Measurements from ENCODE around the gene MAN2A2.
"Not testable (repeated sequence)": the region's sequence is repeated elsewhere in the genome, so short reads cannot be mapped to it uniquely, and the experiment has no call there.

Gene MAN2A2

GRCh38 chr15:90883976-90884718, 19.0 kb upstream of the MAN2A2 start, which contains the start of gene FES:
FES (plus strand) TSS chr15:90884504; CDS start chr15:90885046, 542 bp downstream.
- no peak for DNase-seq (ENCODE audit: low read depth in 2 of 2)

DNA sequence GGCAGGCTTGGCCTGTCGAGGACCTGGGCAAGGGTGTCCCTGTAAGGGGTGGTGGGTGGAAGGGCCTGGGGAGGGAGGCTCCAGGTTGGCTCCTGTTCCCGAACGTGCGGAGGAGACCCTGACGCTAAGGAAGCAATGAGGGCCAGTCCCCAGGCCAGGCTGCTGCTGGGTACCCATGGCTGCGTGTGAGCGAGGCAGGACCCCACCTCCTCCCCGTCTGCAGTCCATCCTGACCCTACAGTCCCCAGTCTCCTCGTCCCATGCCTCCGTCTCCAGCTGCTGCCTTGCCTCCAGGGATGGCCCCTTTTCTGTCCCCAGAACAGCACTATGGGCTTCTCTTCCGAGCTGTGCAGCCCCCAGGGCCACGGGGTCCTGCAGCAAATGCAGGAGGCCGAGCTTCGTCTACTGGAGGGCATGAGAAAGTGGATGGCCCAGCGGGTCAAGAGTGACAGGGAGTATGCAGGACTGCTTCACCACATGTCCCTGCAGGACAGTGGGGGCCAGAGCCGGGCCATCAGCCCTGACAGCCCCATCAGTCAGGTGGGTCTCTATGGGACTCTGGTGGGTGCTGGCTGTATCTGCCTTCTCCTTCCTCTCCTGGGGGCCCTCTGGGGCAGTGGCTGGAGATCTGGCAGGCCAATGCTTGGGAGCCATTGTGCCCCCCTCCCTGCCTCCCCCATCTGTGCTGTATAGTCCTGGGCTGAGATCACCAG, 18.2 kb upstream of the MAN2A2 start:
- no peak for DNase-seq (ENCODE audit: low read depth in 2 of 2)

DNA sequence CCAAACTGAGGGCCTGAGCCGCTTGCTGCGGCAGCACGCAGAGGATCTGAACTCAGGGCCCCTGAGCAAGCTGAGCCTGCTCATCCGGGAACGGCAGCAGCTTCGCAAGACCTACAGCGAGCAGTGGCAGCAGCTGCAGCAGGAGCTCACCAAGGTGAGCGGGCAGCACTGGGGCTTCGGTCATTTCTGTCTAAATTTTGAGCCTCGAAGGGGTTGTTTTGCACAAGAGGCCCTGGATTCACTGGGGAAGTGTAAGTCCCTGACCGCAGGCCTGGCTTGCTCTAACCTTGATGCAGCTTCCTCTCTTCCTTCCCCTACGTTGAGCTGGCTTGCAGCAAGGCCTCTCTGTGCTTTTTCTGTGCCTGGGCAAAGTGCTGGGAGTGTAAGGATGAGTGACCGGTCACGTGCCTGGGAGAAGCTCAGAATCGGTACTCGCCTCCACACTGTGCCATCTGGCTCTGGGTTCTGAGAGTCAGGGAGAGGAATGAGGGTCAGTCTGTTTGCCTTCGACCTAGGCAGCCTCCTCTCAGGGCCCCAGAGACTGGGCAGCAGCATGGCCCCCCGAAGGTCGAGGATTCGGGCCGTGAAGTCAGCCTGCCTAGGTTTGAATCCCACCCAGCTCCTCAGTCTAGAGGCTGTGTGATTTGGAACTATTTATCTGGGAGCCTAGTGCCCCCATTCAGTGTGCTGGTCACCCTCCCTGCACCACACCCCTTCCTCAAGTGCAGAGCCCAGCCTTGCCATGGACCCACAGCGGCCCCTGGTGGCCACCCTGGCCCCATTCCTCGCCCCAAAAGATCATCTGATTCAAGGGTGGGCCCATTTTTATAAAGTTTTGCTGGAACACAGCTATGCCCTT, 17.4 kb upstream of the MAN2A2 start:
- DNase-seq (ENCODE audit: low read depth in 2 of 2) = peak; percentile 63 to 82

- no peak for DNase-seq (ENCODE audit: low read depth in 2 of 2)
Measured at GRCh38 chr15:90886291-90886614, 16.8 kb upstream of the MAN2A2 start.

GRCh38 chr15:90887037-90887481, 16.0 kb upstream of the MAN2A2 start:
- DNase-seq (ENCODE audit: low read depth in 2 of 2) = no peak

- DNase-seq (ENCODE audit: low read depth in 2 of 2) = no peak
Measured at GRCh38 chr15:90889313-90889730, 13.8 kb upstream of the MAN2A2 start.

DNA sequence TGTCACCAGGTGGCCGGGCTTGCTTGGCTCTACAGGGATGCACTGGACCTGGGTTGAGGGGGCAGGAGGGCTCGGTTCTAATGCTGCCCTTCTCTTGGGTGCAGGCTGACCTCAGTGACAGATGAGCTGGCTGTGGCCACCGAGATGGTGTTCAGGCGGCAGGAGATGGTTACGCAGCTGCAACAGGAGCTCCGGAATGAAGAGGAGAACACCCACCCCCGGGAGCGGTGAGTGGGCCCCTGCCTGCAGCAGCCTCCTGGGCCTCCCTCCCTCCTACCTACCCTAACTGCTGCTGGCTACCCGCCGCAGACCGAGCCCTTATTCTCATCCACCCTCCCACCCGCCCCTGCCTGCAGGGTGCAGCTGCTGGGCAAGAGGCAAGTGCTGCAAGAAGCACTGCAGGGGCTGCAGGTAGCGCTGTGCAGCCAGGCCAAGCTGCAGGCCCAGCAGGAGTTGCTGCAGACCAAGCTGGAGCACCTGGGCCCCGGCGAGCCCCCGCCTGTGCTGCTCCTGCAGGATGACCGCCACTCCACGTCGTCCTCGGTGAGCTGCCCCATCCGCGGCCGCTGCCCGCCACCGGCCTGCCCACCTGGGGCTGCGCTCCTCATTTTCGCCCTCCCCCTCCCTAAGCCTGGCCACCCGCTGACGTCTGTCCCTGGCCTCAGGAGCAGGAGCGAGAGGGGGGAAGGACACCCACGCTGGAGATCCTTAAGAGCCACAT, 13.2 kb upstream of the MAN2A2 start:
- DNase-seq (ENCODE audit: low read depth in 2 of 2) = no peak

GRCh38 chr15:90890839-90891238, 12.3 kb upstream of the MAN2A2 start:
- no peak for DNase-seq (ENCODE audit: low read depth in 2 of 2)

DNA sequence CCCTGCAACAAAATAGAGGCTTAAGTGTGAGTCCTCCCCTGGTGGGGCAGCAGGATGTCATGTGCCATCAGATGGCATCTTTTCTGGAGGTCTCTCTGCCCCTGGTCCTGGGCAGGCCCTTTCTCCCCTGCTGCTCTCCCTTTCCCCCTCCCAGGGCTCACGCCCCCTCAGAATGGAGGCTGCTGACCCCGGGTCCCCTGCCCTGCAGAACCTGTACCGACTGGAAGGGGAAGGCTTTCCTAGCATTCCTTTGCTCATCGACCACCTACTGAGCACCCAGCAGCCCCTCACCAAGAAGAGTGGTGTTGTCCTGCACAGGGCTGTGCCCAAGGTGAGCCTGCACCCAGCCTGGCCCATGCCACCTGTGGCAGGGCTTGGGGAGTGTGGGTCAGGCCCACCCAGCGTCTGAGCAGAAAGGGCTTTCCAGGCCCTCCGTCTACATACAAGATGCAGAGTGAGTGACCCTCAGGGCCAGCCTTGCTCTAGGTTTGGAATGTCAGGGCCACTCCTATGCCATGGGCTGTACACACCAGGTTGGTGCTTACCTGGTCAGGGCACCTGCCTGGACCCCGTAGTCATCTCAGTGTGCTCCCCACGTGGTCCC, 11.7 kb upstream of the MAN2A2 start:
- no peak for DNase-seq (ENCODE audit: low read depth in 2 of 2)

DNA sequence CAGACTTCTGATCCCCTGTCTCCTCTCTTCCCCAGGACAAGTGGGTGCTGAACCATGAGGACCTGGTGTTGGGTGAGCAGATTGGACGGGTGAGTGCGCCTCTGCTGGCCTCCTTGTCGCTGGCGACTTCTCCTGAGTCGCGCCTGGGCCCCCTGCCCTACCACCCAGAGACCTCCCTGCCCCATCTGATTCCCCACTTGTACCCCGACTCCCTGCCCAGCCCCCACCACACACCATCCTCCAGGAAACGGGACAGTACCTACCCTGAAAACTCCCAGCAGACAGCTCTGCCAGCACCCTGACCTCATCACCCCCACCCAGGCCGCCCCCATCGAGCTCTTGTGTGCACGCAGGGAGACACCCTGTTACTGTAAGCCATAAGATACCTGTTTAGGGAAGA, 11.1 kb upstream of the MAN2A2 start:
- DNase-seq (ENCODE audit: low read depth in 2 of 2) = no peak

DNA sequence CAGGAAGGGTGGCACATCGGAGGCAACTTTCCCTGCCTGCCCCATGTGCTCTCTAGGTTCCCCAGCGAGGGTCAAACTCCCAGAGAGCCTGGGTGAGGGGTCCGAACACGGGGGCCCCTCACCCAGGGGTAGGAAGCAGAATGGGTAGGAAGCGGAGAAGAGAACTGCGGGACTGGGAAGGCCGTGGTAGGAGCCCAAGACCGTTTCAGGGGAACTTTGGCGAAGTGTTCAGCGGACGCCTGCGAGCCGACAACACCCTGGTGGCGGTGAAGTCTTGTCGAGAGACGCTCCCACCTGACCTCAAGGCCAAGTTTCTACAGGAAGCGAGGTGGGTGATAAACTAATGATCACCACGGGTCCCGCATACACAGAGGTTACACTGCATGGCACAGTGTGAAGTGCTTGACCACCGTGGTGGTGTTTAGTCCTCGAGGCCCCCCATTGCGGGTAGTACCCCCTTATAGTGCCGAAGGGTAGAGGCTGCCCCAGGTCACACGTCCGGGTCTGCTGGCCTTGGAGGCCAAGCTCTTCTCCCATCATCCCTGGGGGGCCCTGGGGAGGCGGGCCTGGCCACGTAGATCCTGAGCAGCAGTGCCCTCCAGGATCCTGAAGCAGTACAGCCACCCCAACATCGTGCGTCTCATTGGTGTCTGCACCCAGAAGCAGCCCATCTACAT, 10.5 kb upstream of the MAN2A2 start:
- DNase-seq (ENCODE audit: low read depth in 2 of 2) = no peak

DNA sequence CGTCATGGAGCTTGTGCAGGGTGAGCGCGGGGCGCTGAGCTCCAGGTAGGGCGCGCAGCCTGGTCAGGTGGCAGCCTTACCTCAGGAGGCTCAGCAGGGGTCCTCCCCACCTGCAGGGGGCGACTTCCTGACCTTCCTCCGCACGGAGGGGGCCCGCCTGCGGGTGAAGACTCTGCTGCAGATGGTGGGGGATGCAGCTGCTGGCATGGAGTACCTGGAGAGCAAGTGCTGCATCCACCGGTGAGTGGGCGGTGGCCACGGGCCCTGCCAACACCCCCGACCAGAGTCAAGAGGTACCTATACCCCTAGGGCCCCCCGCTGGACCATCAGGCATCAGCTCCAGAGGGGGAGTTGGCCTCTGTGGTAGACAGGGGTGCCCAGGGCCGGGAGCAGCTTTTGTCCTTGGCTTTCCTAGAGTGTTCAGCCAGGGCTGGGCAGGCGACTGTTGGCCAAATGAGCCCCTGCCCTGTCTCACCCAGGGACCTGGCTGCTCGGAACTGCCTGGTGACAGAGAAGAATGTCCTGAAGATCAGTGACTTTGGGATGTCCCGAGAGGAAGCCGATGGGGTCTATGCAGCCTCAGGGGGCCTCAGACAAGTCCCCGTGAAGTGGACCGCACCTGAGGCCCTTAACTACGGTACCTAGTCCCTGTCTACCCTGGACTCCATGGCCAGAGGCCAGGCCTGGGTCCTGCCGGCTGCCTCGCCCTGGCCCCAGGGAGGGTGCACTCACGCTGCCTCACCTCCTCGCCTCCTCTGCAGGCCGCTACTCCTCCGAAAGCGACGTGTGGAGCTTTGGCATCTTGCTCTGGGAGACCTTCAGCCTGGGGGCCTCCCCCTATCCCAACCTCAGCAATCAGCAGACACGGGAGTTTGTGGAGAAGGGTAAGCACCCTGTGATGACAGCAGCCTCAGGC, 9.7 kb upstream of the MAN2A2 start:
- no peak for DNase-seq (ENCODE audit: low read depth in 2 of 2)

DNA sequence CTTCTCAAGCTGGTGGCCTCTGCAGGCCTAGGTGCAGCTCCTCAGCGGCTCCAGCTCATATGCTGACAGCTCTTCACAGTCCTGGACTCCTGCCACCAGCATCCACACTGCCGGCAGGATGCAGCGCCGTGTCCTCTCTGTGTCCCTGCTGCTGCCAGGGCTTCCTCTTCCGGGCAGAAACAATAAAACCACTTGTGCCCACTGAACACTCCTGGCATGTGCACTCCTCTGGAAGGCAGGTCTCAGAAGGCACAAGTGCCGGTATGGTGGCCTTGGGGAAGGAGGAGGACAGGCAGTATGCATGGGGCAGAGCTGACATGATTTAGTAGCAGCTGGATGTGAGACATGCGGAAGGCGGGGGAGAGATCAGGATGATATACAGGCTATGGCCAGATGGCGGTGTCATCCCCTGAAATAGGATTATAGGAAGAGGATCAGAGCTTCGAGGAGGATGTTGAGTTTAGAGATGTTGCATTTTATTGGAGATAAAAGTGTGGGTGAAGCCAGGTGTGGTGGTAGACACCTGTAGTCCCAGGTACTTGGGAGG, 7.5 kb upstream of the MAN2A2 start:
- no peak for DNase-seq (ENCODE audit: low read depth in 2 of 2)

DNA sequence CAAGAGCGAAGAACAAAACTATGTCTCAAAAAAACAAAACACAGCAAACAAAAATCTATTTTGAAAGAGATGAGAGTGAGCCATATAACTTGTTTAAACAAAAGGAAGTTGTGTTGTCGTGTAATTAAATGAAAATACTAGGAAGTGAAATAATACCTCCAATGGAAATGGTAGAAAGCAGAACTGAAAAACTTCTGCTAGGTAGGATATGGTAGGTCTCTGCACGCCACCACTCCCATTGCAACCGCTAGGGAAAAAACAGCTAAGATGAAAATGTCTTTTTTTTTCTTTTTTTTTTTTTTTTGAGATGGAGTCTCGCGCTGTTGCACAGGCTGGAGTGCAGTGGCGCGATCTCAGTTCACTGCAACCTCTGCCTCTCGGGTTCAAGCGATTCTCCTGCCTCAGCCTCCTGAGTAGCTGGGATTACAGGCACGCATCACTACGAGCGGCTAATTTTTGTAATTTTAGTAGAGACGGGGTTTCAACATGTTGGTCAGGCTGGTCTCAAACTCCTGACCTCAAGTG, 5.9 kb upstream of the MAN2A2 start:
- DNase-seq (ENCODE audit: low read depth in 2 of 2) = not testable (repeated sequence)

DNA sequence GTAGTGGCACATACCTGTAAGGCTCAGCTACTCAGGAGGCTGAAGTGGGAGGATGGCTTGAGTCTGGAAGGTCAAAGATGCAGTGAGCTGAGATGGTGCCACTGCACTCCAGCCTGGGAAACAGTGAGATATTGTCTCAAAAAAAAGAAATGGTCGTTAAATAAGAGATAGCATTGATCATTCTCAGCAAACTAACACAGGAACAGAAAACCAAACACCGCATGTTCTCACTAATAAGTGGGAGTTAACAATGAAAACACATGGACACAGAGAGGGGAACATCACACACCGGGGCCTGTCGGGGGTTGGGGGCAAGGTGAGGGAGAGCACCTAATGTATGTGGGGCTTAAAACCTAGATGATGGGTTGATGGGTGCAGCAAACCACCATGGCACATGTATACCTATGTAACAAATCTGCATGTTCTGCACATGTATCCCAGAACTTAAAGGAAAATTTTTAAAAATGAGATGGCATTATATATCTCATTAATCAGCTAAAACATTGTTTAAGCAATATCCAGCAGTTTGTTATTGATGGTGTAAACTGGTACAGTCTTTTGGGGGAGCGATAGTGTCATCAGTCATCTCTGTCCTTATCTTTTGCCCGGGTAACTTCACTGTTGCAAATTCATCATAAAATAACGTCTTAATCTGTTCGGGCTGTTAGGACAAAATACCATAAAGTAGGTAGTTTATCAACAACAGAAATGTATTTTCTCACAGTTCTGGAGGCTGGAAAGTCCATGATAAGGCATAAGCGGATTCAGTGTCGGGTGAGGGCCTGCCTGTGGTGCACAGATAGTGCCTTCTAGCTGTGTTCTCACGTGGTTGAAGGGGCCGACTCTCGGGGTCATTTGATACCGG, 1.7 kb upstream of the MAN2A2 start:
- no peak for DNase-seq (ENCODE audit: low read depth in 2 of 2)

GRCh38 chr15:90902040-90902839, 862 bp upstream of the MAN2A2 start:
- peak; percentile 45 to 67 for DNase-seq (ENCODE audit: low read depth in 2 of 2)
